ENCODE results near the gene CREB3L2.

DNA sequence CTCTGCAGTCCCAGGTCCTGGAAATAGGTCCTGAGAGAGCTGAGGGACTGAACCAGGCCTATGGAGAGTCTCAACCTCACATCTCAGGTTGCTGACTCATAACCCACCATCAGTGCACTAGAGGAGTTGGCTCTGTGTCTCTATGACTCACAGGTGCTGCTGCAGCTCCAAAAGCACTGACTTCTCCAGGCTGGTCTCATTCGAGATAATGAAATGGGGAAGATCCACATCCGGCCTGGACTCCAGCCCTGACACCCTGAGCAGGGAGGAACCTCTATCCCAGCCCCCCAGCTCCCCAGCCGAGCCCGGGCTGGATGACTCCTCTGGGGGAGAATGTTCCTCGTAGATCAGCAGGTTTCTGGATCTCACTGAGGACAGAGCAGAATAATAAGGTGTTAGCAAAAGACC is 119.6 kb downstream of the CREB3L2 start:
- TF ChIP-seq HDAC6 (IDR thresholded peaks at IDR 0.05; ENCODE audit: unreplicated experiment) (no peak), YY1 (IDR thresholded peaks at IDR 0.05; ENCODE audit: low read depth, low read length) (0 out of 2 replicates have a peak, but pooled peaks have one; percentile 34), POLR2A (IDR thresholded peaks at IDR 0.05; ENCODE audit: low read depth, low read length) (no peak), SREBF1 (IDR thresholded peaks at IDR 0.05; ENCODE audit: low read length) (no peak)
- TF ChIP-seq, protein P1, sequence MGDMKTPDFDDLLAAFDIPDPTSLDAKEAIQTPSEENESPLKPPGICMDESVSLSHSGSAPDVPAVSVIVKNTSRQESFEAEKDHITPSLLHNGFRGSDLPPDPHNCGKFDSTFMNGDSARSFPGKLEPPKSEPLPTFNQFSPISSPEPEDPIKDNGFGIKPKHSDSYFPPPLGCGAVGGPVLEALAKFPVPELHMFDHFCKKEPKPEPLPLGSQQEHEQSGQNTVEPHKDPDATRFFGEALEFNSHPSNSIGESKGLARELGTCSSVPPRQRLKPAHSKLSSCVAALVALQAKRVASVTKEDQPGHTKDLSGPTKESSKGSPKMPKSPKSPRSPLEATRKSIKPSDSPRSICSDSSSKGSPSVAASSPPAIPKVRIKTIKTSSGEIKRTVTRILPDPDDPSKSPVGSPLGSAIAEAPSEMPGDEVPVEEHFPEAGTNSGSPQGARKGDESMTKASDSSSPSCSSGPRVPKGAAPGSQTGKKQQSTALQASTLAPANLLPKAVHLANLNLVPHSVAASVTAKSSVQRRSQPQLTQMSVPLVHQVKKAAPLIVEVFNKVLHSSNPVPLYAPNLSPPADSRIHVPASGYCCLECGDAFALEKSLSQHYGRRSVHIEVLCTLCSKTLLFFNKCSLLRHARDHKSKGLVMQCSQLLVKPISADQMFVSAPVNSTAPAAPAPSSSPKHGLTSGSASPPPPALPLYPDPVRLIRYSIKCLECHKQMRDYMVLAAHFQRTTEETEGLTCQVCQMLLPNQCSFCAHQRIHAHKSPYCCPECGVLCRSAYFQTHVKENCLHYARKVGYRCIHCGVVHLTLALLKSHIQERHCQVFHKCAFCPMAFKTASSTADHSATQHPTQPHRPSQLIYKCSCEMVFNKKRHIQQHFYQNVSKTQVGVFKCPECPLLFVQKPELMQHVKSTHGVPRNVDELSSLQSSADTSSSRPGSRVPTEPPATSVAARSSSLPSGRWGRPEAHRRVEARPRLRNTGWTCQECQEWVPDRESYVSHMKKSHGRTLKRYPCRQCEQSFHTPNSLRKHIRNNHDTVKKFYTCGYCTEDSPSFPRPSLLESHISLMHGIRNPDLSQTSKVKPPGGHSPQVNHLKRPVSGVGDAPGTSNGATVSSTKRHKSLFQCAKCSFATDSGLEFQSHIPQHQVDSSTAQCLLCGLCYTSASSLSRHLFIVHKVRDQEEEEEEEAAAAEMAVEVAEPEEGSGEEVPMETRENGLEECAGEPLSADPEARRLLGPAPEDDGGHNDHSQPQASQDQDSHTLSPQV (IDR thresholded peaks at IDR 0.05): no peak
- TF ChIP-seq, protein P2, sequence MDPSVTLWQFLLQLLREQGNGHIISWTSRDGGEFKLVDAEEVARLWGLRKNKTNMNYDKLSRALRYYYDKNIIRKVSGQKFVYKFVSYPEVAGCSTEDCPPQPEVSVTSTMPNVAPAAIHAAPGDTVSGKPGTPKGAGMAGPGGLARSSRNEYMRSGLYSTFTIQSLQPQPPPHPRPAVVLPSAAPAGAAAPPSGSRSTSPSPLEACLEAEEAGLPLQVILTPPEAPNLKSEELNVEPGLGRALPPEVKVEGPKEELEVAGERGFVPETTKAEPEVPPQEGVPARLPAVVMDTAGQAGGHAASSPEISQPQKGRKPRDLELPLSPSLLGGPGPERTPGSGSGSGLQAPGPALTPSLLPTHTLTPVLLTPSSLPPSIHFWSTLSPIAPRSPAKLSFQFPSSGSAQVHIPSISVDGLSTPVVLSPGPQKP (IDR thresholded peaks at IDR 0.05; ENCODE audit: low read depth, low read length): no peak

All from GM12878 (cell line).